Daoy (cell line): Measurements from ENCODE around the gene ATP5MC3. TPM values are rescaled to one million over a fixed set of nuclear protein-coding genes. Genes with fewer than 3 reads are reported as not detected.

Experiments
- total RNA-seq: library from RNA; depleted of rRNA; stranded (reverse); fragments of >200 nt; shearing (Covaris generic); gene quantifications from 2 replicates; pipeline ENCODE4 v1.2.3, GENCODE V29; 2014; rRNA removed

The ATP5MC3 gene
- total RNA-seq, 1 experiment from 2014 or later = 308 TPM

Other genes with a start within 250 kb of the ATP5MC3 start
- gene CHN1, start 176.3 kb downstream of the ATP5MC3 start, total RNA-seq = 27.4 and 34.4 TPM in 2 replicates
- 22.5 and 44.6 TPM in 2 replicates for gene ATF2, start 13.5 kb downstream of the ATP5MC3 start, total RNA-seq